ENCODE results near the gene GGN. TPM values are rescaled to one million over a fixed set of nuclear protein-coding genes. Genes with fewer than 3 reads are reported as not detected.

Gene GGN
- total and polyA plus RNA-seq, 2 donors (not counting 1 experiment from before 2014, with no cell fraction given), result 0.20 to 0.50 TPM

GRCh38 chr19:38391911-38392464 is 4.2 kb upstream of the GGN start:
- TF ChIP-seq CTCF (conservative IDR thresholded peaks at IDR 0.05 in 1 of 2, IDR thresholded peaks at IDR 0.05 in 1 of 2; ENCODE audit: low read depth in 1 of 2, low read length in 2 of 2) (no peak), EZH2 (IDR thresholded peaks at IDR 0.05; ENCODE audit: low read length, missing control alignments) (no peak)
- no peak overlapping the region for H3K9ac ChIP-seq (ENCODE audit: insufficient read depth, low read length)
- DNase-seq (ENCODE audit: low read depth in 2 of 2), result no peak

GRCh38 chr19:38389957-38390924 is 2.4 kb upstream of the GGN start:
- Histone ChIP-seq H3K27ac (ENCODE audit: insufficient read depth, low read length) (peak overlapping the region; percentile 94), H3K79me2 (ENCODE audit: control insufficient read depth, insufficient read depth, low read length) (peaks cover 14% of the 10 kb centered on the region), H3K4me3 (replicated peaks in 1 of 4; ENCODE audit: control extremely low read depth in 1 of 4, insufficient read depth in 1 of 4, low read depth in 3 of 4, low read length in 4 of 4) (peak overlapping the region; percentile 43 to 88 (median 70)), H3K4me2 (ENCODE audit: extremely low read depth, insufficient read depth, low read length) (peak overlapping the region; percentile 96), H4K20me1 (ENCODE audit: control insufficient read depth, extremely low read depth, insufficient read depth, low read length) (no peaks in the 10 kb centered on the region), H3K9ac (ENCODE audit: insufficient read depth, low read length) (peak overlapping the region; percentile 88), H3K27me3 (ENCODE audit: control insufficient read depth, insufficient read depth, low read length) (no peaks in the 10 kb centered on the region), H2AFZ (ENCODE audit: low read length) (peak overlapping the region; percentile 30), H3K4me1 (ENCODE audit: control insufficient read depth, extremely low read depth, insufficient read depth, low read length) (peaks cover 14% of the 10 kb centered on the region), H3K36me3 (ENCODE audit: control insufficient read depth, insufficient read depth, low read length) (peaks cover 14% of the 10 kb centered on the region), H3K9me3 (ENCODE audit: control insufficient read depth, insufficient read depth, low read depth, low read length) (no peaks in the 10 kb centered on the region)
- TF ChIP-seq EZH2 (IDR thresholded peaks at IDR 0.05; ENCODE audit: low read length, missing control alignments), result no peak
- TF ChIP-seq CTCF (conservative IDR thresholded peaks at IDR 0.05 in 1 of 2, IDR thresholded peaks at IDR 0.05 in 1 of 2; ENCODE audit: low read depth in 1 of 2, low read length in 2 of 2), result no peak
- DNase-seq (ENCODE audit: low read depth in 2 of 2), result no peak

More at GRCh38 chr19:38391911-38392464, 4.2 kb upstream of the GGN start:
- H3K9me3 ChIP-seq (ENCODE audit: control insufficient read depth, insufficient read depth, low read depth, low read length), result no peaks in the 10 kb centered on the region
- H3K4me2 ChIP-seq (ENCODE audit: extremely low read depth, insufficient read depth, low read length), result no peak overlapping the region
- no peaks in the 10 kb centered on the region for H3K27me3 ChIP-seq (ENCODE audit: control insufficient read depth, insufficient read depth, low read length)
- no peak overlapping the region for H2AFZ ChIP-seq (ENCODE audit: low read length)
- peaks cover 15% of the 10 kb centered on the region for H3K36me3 ChIP-seq (ENCODE audit: control insufficient read depth, insufficient read depth, low read length)
- H3K4me3 ChIP-seq (replicated peaks in 1 of 4; ENCODE audit: control extremely low read depth in 1 of 4, insufficient read depth in 1 of 4, low read depth in 3 of 4, low read length in 4 of 4), result no peak overlapping the region
- H3K79me2 ChIP-seq (ENCODE audit: control insufficient read depth, insufficient read depth, low read length), result peaks cover 14% of the 10 kb centered on the region
- H3K4me1 ChIP-seq (ENCODE audit: control insufficient read depth, extremely low read depth, insufficient read depth, low read length), result peaks cover 14% of the 10 kb centered on the region
- no peaks in the 10 kb centered on the region for H4K20me1 ChIP-seq (ENCODE audit: control insufficient read depth, extremely low read depth, insufficient read depth, low read length)
- no peak overlapping the region for H3K27ac ChIP-seq (ENCODE audit: insufficient read depth, low read length)

Data from fibroblast of lung (primary cell).